T-helper 2 cell treated with Interferon-gamma antibody and Interleukin-4, amounts not matched to agents 100 ng/mL and 5 ng/mL, for 36 hours (primary cell): Measurements from ENCODE around the gene SELENOV. TPM values are rescaled to one million over a fixed set of nuclear protein-coding genes. Genes with fewer than 3 reads are reported as not detected.
"Not testable (repeated sequence)": the region's sequence is repeated elsewhere in the genome, so short reads cannot be mapped to it uniquely, and the experiment has no call there.

Source experiments
- intact Hi-C: fragments of 100-400 bp; cut with micrococcal nuclease; formaldehyde crosslinking; loops from one replicate; pipeline ENCODE4 v1.15.1; 2023
- total RNA-seq: library from RNA; stranded (reverse); gene quantifications from 2 replicates; pipeline ENCODE4 v1.2.3, GENCODE V29; 2022

SELENOV gene, protein sequence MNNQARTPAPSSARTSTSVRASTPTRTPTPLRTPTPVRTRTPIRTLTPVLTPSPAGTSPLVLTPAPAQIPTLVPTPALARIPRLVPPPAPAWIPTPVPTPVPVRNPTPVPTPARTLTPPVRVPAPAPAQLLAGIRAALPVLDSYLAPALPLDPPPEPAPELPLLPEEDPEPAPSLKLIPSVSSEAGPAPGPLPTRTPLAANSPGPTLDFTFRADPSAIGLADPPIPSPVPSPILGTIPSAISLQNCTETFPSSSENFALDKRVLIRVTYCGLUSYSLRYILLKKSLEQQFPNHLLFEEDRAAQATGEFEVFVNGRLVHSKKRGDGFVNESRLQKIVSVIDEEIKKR
- total RNA-seq: not detected in 2 replicates

DNA sequence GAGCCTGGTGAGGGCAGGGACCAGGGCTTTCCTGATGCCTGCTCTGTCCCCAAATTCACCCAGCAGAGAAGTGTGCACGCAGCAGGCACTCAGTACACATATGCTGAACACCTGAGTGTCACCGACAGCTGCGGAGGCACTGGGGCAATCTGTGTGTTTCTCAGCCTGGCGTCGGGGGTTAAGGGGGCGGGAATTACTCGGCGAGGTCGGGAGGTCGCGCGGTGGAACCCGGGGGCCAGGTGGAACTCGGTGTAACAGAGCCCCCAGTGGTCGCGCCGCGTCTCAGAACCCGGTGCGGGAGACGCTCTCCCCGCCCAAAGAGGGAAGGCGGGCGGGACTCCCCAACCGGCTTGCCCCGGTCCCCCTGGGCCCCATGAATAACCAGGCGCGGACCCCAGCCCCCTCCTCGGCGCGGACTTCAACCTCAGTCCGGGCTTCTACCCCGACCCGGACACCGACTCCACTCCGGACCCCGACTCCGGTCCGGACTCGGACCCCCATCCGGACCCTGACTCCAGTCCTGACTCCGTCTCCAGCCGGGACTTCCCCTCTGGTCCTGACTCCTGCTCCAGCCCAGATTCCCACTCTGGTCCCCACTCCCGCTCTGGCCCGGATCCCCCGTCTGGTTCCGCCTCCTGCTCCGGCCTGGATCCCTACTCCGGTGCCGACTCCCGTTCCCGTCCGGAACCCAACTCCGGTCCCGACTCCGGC, at the start of gene SELENOV:
Gene SELENOV (plus strand): TSS at position 300 of the 711 bp plus-strand sequence. CDS start 74 bp downstream, at position 374.
- intact Hi-C loops: no loop called here

DNA sequence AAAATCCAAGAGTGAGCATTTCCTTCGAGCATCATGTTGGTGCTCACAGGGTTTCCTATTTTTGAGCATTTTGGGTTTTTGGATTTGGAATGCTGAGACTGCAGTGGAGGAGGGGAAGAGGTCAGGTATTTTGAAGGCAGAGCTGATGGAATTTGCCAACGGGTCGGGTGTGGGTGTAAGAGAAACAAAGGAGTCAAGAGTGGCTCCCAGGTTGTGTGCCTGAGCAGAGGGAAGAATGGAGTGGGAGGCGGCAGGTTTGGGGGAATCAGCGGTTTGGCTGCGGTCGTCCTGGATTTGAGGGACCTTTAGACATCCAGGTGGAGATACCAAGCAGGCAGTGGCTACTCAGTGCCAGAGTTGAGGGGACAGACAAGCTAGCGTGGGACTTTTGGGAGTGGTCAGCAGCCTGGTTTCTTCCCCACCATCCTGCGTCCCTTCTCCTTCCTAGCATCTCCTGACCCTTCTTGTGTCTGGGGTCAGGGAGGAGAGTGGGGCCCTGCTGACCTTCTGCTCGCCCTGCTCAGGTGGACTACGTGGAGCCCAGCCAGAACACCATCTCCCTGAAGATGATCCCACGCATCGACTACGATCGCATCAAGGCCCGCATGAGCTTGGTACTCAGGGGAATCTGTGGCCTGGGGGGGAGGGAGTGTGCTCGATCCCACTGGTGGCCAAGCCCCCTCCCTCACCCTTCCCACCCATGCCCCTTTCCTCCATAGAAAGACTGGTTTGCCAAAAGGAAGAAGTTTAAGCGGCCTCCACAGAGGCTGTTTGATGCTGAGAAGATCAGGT, 48.8 kb upstream of the SELENOV start:
- intact Hi-C loops: no loop called here

DNA sequence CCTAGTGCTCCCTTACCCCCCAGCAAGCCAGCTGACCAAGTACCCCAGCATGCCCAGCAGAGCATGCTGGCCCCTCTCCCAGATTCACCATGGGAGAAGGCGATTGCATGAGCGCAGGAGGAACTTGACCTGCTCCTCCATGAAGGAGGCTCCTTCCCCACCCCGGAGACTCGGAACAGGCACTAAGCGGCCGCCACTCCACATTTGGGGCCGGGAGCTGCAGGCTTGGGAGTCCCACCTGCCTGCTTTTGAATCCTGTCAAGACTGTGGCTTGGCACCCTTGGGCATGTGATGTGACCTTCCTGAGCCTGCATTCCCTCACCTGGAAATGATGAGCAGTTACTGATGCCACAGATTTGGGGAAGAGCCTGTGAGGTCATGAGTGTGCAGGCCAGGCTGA, 47.0 kb upstream of the SELENOV start:
- intact Hi-C loops: no loop called here

DNA sequence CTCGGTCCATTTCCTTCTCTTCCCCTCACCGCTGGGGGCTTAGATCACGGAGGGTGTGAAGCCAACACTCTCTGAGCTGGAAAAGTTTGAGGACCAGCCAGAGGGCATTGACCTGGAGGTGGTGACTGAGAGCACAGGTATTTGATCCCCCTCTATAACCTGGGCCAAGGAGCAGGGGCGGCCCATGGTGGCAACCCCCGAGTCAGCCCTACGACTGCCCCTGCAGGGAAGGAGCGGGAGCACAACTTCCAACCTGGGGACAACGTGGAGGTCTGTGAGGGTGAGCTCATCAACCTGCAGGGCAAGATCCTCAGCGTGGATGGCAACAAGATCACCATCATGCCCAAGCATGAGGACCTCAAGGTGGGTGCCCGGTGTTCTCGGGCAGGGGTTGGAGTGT, 45.9 kb upstream of the SELENOV start:
- intact Hi-C loops: no loop called here

DNA sequence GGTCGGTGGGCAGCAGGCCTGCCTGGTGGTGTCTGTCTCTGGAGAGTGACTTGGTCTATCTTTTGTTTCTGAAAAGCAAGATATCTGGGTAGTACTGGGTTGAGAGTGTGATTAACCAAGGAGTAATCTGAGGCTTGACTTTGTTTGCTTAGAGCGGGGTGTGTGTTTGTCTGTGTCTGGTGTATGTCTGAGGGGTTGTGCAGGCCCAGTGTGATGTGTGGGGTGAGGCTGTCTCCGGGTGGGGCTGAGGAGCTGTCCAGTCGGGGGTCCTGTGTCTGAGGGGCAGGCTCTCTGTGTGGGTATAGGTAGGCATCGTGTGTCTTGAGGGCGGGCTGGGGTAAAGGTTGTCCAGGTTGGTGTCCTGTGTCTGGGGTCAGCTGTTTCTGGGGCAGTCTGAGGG, 45.4 kb upstream of the SELENOV start:
- intact Hi-C loops: no loop called here

DNA sequence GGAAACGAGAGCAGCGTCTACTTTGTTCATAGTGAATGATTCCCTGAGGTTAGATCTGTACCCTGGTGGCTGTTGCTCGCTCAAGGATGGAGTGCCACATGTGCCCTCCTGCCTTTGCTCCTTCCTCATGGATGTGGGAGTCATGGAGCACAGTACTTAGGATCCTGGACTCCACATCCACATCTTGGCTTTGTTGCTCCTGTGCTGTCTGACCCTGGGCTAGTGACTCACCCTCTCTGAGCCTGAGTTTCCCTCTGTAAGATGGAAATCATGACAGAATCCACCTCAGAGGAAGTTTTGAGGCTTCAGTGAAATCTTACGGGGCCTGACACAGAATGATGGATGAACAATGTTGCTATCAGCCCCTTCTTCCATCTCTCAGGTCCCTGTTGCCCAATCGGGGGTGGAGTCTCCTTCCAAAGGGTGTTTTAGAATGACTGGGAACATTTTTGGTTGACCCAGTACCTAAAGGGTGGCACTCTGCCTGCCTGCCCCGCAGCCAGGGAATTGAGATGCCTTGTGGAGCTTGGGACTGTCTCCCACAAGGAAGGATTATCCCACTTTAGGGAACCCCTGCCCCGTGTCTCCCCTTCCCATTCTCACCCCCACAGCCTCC, 44.1 kb upstream of the SELENOV start:
- intact Hi-C loops: no loop called here

DNA sequence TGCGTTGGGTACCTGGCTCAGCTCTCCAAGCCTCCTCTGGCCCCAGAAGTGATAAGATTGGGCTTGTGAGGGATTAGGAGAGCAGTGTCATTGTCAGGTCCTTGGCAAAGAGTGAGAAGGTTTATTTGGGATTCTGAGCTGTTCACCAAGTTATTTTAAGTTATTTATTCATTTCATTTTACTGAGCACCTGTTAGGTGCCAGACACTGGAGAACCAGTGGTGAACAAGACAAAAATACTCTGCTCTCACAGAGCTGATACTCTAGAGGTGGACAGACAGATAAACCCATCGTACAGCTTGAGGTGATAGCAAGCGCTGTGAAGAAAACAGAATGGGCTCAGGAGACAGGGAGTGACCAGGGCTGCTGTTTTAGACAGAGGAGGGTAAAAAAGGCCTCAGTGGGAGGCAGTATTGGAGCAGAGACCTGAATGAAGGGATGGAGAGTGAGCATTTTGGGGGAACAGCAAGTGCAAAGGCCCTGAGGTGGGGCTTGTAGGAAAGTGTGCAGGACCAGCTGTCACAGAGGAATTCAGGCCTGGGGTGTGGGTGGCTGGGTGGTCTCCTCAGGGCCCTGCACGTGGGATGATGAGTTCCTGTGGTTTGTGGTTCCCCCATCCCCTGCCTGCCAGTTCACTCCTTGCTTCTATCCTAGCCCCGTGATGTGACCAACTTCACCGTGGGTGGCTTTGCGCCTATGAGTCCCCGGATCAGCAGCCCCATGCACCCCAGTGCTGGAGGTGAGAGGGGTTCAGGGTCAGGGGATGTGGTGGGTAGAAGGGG, 43.0 kb upstream of the SELENOV start:
- intact Hi-C loops: no loop called here

DNA sequence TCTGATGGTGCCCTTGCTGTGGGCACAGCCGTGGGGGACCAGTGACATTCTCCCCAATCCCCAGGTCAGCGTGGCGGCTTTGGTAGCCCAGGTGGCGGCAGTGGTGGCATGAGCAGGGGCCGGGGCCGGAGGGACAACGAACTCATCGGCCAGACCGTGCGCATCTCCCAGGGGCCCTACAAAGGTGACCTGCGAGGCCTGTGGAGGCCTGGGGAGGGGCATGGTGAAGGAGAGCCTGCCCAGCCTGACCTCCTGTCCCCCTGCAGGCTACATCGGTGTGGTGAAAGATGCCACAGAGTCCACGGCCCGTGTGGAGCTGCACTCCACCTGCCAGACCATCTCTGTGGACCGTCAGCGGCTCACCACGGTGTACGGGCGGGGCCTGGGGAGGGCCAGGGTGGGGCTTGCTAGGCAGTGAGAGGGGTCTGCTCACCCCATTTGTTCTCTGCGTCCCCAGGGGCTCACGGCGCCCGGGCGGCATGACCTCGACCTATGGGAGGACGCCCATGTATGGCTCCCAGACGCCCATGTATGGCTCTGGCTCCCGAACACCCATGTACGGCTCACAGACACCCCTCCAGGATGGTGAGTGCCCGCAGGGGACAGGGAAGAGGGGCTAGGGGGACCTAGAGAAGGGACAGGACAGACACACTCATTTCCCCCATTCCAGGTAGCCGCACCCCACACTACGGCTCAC, 42.0 kb upstream of the SELENOV start:
- intact Hi-C loops: no loop called here

DNA sequence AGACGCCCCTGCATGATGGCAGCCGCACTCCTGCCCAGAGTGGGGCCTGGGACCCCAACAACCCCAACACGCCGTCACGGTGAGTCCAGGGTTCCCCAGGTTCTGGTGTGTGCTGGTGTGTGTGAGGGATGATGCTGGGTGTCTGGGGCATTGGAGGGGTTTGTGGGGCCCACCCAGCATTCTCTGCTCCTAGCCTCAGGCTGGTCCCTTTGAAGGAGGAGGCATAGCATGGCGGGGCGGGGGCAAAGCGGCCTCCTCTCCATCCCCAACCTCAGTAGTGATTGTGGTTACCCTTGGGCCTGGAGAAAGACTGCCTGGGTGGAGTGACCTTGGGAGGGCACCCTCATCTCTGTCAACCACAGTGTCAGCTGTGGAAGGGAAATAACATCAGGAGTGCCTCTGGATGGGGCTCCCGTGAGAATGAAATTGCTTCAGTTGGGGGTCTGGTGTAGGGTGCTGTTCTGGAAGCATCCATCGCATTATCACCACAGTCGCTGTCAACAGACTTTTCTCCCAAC, 41.4 kb upstream of the SELENOV start:
- intact Hi-C loops: no loop called here

DNA sequence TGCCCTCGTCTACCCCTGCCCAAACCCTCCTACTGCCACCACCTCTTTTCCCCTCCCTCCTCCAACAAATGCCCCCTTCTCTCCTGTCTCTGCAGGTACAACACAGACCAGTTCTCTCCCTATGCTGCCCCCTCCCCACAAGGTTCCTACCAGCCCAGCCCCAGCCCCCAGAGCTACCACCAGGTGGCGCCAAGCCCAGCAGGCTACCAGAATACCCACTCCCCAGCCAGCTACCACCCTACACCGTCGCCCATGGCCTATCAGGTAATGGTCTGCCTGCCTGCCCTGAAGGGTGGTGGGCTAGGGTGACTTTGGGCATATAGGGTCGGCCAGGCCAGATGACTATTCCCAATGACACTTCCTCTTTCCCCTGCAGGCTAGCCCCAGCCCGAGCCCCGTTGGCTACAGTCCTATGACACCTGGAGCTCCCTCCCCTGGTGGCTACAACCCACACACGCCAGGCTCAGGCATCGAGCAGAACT, 40.8 kb upstream of the SELENOV start:
- intact Hi-C loops: loop anchor here (1.0 kb wide), 1 partner anchor 58 kb away; the partner anchor contains the start of gene EID2B

DNA sequence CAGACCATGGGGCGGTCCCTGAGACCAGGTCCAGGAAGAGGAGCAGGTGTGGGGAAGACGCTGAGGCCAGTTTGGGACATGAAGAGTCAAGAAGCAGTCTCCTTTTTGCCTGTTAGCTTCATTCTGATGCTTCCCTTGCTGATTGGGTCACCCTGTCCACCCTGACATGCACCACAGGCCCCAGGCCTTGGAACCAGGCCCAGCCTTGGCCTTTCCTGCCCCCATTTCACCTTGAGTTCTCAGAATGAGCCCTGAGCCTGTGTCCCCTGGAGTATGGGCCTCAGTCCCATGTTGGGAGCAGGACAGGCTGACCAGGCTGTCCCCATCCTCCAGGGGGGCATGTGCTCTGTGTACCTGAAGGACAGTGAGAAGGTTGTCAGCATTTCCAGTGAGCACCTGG, 39.2 kb upstream of the SELENOV start:
- intact Hi-C loops: no loop called here

DNA sequence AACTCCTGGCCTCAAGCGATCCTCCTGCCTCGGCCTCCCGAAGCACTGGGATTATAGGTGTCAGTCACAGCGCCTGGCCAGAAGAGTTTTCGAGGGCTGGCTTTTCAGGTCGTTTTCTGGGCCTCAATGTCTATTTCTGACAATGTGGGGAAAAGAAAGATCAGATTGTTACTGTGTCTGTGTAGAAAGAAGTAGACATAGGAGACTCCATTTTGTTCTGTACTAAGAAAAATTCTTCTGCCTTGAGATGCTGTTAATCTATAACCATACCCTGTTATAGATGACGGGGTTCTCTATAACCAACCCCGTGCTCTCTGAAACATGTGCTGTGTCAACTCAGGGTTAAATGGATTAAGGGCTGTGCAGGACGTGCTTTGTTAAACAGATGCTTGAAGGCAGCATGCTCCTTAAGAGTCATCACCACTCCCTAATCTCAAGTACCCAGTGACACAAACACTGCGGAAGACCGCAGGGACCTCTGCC, 35.6 kb upstream of the SELENOV start:
- intact Hi-C loops: not testable (repeated sequence)

DNA sequence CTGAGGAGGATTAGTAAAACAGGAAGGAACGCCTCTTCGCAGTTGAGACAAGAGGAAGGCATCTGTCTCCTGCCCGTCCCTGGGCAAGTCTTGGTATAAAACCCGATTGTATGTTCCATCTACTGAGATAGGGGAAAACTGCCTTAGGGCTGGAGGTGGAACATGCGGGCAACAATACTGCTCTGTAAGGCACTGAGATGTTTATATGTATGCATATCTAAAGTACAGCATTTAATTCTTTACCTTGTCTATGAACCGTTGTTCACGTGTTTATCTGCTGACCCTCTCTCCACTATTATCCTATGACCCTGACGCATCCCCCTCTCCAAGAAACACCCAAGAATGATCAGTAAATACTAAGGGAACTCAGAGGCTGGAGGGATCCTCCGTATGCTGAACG, 35.0 kb upstream of the SELENOV start:
- intact Hi-C loops: loop anchor here (1.0 to 2.0 kb wide), 4 partner anchors 35 to 89 kb away; partner anchors contain the start of genes EID2B, MED29, PAF1 and SUPT5H

DNA sequence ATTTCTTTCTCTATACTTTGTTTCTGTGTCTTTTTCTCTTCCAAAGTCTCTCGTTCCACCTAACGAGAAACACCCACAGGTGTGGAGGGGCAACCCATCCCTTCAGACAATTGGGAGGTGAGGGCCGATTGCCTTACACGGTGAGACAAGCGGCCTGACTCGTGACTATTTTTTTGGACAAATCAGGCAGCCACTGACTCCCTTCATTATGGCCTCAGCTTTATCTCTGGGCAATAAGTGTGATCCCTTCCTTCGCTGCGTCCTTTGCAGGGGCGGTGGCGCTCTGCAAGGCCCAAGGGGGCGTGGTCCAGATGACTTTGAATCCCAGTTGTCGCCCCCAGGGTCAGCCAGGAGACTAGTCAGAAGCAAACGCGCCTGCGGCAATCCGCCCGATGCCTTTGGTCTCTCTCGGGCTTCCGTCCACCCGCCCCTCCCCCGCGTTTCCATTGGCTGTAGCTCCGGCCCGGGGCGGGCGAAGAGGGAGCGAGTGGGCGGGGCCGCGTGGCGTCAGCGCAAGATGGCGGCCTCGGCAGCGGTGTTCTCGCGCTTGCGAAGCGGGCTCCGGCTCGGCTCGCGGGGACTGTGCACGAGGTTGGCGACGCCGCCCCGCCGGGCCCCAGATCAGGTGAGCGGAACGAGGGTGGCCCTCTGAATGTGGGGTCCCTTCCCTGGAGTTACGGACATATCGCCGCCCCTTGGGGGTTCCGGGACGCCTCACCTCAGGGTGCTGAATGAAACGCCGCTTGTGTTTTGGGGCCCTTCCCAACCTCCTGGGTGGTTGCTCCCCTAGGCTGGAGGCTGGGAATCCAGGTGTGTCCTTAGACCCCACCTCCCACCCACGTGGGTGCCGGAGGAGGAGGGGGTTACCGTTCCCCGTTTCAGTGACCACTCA, 34.4 kb upstream of the SELENOV start, which contains the start of gene TIMM50:
Gene TIMM50 (plus strand): TSS at position 502 of the 892 bp plus-strand sequence. CDS start 16 bp downstream, at position 518.
- intact Hi-C loops: loop anchor here (1.0 to 2.0 kb wide), 4 partner anchors 35 to 89 kb away; partner anchors contain the start of genes EID2B, MED29, PAF1 and SUPT5H

DNA sequence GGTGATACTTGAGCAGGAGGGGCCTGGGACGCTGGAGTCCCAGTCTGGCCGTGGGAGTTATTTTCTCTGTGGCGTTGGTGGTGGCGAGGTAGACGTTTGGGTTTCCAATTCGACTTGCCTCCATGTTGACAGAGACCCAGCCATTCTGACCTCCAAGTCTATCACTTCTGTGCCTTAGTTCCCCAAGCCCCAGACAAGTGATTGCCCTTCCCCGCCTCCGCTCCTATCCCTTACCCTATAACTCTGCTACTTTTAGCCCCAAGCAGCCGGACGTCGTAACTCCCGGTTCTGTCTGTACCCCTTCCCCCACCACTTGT, 33.8 kb upstream of the SELENOV start:
- intact Hi-C loops: loop anchor here (2.0 kb wide), 2 partner anchors 44 to 52 kb away; partner anchors contain the start of gene EID2B

DNA sequence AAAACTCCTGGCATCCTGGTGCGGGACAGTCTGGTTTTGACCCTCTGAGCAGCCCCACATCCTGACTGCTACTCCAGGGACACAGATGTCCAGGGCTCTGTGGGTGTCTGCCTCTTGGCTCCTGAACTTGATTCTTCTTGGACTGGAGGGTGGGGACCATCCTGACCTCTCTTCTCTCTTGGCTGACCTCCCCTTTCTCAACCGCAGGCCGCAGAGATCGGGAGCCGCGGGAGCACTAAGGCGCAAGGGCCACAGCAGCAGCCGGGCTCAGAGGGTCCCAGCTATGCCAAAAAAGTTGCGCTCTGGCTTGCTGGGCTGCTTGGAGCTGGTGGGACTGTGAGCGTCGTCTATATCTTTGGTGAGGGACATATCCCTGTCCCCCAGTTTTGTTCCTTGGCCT, 33.3 kb upstream of the SELENOV start:
- intact Hi-C loops: loop anchor here (2.0 kb wide), 2 partner anchors 45 to 51 kb away; partner anchors contain the start of gene EID2B

DNA sequence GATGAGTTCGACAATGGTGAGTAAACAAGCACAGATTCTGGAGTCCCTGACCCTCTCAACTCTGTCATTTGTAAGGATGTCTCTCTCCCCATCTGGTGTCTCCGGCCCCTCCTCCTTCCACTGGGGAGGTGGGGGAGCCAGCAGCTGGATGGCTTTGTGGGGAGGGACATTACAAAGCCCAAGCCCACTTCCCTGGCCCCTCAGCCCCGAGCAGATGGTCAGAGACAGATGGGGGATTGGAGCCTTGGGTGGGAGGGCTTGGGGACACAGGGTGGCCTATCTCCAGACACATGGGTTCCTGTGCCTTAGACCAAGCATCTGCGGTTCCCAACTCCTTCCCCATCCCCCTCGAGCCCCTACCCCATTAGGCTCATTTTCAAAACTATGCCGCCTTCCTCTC, 31.8 kb upstream of the SELENOV start:
- intact Hi-C loops: no loop called here

DNA sequence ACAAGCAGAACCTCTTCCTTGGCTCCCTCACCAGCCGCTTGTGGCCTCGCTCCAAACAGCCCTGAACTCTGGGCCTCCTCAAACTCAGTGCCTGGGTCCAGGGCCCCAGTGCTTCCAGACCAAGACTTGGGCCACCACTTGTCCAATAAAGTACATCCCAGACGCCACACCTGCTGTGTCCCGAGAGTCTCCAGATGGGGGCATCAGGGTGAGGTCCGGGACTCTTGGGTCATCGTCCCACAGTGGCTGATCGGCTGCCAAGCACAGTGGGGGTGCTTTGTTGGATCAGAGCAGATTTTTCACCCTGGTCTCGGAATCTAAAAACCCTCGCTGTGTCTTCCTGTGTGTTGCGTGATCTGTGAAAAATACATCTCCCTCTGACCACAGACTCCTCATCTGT, 25.2 kb upstream of the SELENOV start:
- intact Hi-C loops: no loop called here
